Keratinocyte (primary cell): ENCODE results near the gene CRADD.

Source experiments
- CTCF ChIP-seq, 3 experiments: IDR thresholded peaks in 1 of 3; conservative IDR thresholded peaks in 1 of 3; optimal IDR thresholded peaks in 1 of 3; 2 replicates in 2 of 3; 3 replicates in 1 of 3; pipeline versions ENCODE3 to v1.5.1; 2011; ENCODE audit warnings: low read length in 3 of 3, mild to moderate bottlenecking in 3 of 3, moderate library complexity in 2 of 3, control low read depth in 1 of 3, inconsistent platforms in 1 of 3; ENCODE audit not compliant: insufficient read depth in 2 of 3; ENCODE audit errors: extremely low read depth in 1 of 3
- EZH2 ChIP-seq: IDR thresholded peaks from one replicate; pipeline ENCODE4 v1.6.1; 2012; ENCODE audit warnings: inconsistent platforms, mild to moderate bottlenecking, low read length, moderate library complexity

- TF ChIP-seq CTCF (optimal IDR thresholded peaks at IDR 0.05 in 1 of 3, IDR thresholded peaks at IDR 0.05 in 1 of 3, conservative IDR thresholded peaks at IDR 0.05 in 1 of 3; ENCODE audit: extremely low read depth in 1 of 3, insufficient read depth in 2 of 3, low read length in 3 of 3) (no peak), EZH2 (no peak)
These were observed 207.8 kb downstream of the CRADD start for GRCh38 chr12:93884794-93885460.
